ENCODE data around the gene LLGL2.

The LLGL2 gene

GRCh38 chr17:75612906-75613626 is 87.6 kb downstream of the LLGL2 start:
- no peaks in the 10 kb centered on the region for H3K9me3 ChIP-seq (ENCODE audit: control insufficient read depth, low read length)
- no peak overlapping the region for H3K4me3 ChIP-seq (ENCODE audit: insufficient read depth, low read depth, low read length, poor library complexity, severe bottlenecking)
- no peaks in the 10 kb centered on the region for H3K36me3 ChIP-seq (ENCODE audit: control insufficient read depth, insufficient read depth, low read length)
- DNase-seq: no peak
- H3K4me1 ChIP-seq (ENCODE audit: control insufficient read depth, insufficient read depth, low read length, poor library complexity, severe bottlenecking): no peaks in the 10 kb centered on the region
- H3K27ac ChIP-seq (ENCODE audit: insufficient read depth, low read length, poor library complexity, severe bottlenecking): no peak overlapping the region
- no peaks in the 10 kb centered on the region for H3K27me3 ChIP-seq (replicated peaks; ENCODE audit: control insufficient read depth, insufficient read depth, low read length, poor library complexity, severe bottlenecking)

DNA sequence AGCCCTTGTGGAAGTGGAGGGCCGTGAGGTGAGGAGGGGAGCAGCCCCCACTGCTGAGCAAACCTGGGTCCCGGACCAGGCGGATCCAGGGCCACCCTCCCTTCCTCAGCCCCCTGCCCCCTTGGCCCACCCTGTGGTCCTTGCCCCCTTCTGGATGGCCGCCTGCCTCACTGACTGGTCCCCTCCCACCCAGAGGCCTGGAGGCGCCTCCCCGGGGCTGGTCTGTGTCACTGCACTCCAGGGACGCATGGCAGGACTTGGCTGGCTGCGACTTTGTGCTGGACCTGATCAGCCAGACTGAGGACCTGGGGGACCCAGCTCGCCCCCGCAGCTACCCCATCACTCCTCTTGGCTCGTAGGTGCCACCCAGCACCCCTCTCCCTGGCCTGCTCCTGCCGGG is 88.5 kb downstream of the LLGL2 start:
- Histone ChIP-seq H3K9me3 (ENCODE audit: control insufficient read depth, low read length) (no peaks in the 10 kb centered on the region), H3K27ac (ENCODE audit: insufficient read depth, low read length, poor library complexity, severe bottlenecking) (no peak overlapping the region), H3K4me3 (ENCODE audit: insufficient read depth, low read depth, low read length, poor library complexity, severe bottlenecking) (no peak overlapping the region), H3K36me3 (ENCODE audit: control insufficient read depth, insufficient read depth, low read length) (no peaks in the 10 kb centered on the region), H3K27me3 (replicated peaks; ENCODE audit: control insufficient read depth, insufficient read depth, low read length, poor library complexity, severe bottlenecking) (no peaks in the 10 kb centered on the region), H3K4me1 (ENCODE audit: control insufficient read depth, insufficient read depth, low read length, poor library complexity, severe bottlenecking) (no peaks in the 10 kb centered on the region)
- DNase-seq: no peak

DNA sequence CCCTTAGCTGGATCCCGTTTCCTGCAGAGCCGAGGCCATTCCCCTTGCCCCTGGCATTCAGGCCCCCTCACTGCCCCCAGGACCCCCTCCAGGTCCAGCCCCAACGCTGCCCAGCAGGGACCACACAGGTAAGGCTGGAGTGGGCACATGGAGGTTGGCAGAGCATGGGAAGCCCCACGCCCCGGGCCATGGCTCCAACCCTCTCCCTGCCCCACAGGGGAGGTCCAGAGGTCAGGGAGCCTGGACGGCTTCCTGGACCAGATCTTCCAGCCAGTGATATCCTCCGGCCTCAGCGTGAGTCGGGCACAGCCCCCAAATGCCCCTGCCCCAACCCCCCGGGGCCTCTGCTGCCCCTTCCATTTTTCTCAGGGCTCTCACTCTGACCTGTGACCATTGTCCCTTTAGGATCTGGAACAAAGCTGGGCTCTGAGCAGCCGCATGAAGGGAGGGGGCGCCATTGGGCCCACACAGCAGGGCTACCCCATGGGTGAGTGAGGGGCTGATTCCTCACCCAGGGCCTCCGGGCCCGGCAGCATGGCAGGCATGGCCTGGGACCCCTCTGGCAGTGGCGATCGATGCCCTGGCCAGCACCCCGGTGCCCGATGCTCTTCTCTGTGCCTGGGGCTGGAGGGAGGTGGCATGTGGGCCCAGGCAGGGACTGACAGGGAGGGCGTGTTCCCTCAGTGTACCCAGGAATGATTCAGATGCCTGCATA is 89.2 kb downstream of the LLGL2 start:
- H3K27me3 ChIP-seq (replicated peaks; ENCODE audit: control insufficient read depth, insufficient read depth, low read length, poor library complexity, severe bottlenecking): no peaks in the 10 kb centered on the region
- H3K36me3 ChIP-seq (ENCODE audit: control insufficient read depth, insufficient read depth, low read length): no peaks in the 10 kb centered on the region

DNA sequence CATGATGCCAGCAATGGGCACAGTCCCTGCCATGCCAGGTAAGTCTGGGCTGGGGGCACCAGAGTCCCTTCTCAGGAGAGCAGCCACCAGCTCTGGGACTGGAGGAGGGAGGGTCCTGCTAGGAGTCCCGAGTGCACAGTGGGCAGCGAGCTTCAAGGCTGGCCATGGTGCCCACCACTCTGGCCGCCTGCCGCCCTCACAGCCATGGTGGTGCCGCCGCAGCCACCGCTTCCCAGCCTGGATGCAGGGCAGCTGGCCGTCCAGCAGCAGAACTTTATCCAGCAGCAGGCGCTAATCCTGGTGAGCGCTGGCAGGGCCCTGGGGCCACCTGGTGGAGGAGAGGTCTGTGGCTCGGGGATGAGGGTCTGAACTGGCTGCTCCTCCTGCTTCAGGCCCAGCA is 89.8 kb downstream of the LLGL2 start:
- Histone ChIP-seq H3K4me1 (ENCODE audit: control insufficient read depth, insufficient read depth, low read length, poor library complexity, severe bottlenecking) (no peaks in the 10 kb centered on the region), H3K9me3 (ENCODE audit: control insufficient read depth, low read length) (no peaks in the 10 kb centered on the region), H3K4me3 (ENCODE audit: insufficient read depth, low read depth, low read length, poor library complexity, severe bottlenecking) (no peak overlapping the region), H3K27me3 (replicated peaks; ENCODE audit: control insufficient read depth, insufficient read depth, low read length, poor library complexity, severe bottlenecking) (no peaks in the 10 kb centered on the region), H3K27ac (ENCODE audit: insufficient read depth, low read length, poor library complexity, severe bottlenecking) (no peak overlapping the region), H3K36me3 (ENCODE audit: control insufficient read depth, insufficient read depth, low read length) (no peaks in the 10 kb centered on the region)
- DNase-seq: no peak

More for the DNA sequence above, 89.2 kb downstream of the LLGL2 start:
- H3K4me3 ChIP-seq (ENCODE audit: insufficient read depth, low read depth, low read length, poor library complexity, severe bottlenecking): no peak overlapping the region
- H3K4me1 ChIP-seq (ENCODE audit: control insufficient read depth, insufficient read depth, low read length, poor library complexity, severe bottlenecking): no peaks in the 10 kb centered on the region
- DNase-seq: no peak
- H3K27ac ChIP-seq (ENCODE audit: insufficient read depth, low read length, poor library complexity, severe bottlenecking): no peak overlapping the region
- H3K9me3 ChIP-seq (ENCODE audit: control insufficient read depth, low read length): no peaks in the 10 kb centered on the region

- no peaks in the 10 kb centered on the region for H3K36me3 ChIP-seq (ENCODE audit: control insufficient read depth, insufficient read depth, low read length)
- H3K4me1 ChIP-seq (ENCODE audit: control insufficient read depth, insufficient read depth, low read length, poor library complexity, severe bottlenecking): no peaks in the 10 kb centered on the region
- H3K9me3 ChIP-seq (ENCODE audit: control insufficient read depth, low read length): no peaks in the 10 kb centered on the region
- no peaks in the 10 kb centered on the region for H3K27me3 ChIP-seq (replicated peaks; ENCODE audit: control insufficient read depth, insufficient read depth, low read length, poor library complexity, severe bottlenecking)
- H3K27ac ChIP-seq (ENCODE audit: insufficient read depth, low read length, poor library complexity, severe bottlenecking): no peak overlapping the region
- DNase-seq: no peak
- no peak overlapping the region for H3K4me3 ChIP-seq (ENCODE audit: insufficient read depth, low read depth, low read length, poor library complexity, severe bottlenecking)
Observed at GRCh38 chr17:75616521-75617122, 91.1 kb downstream of the LLGL2 start.

GRCh38 chr17:75617218-75617617 is 91.7 kb downstream of the LLGL2 start:
- H3K36me3 ChIP-seq (ENCODE audit: control insufficient read depth, insufficient read depth, low read length): no peaks in the 10 kb centered on the region
- no peaks in the 10 kb centered on the region for H3K4me1 ChIP-seq (ENCODE audit: control insufficient read depth, insufficient read depth, low read length, poor library complexity, severe bottlenecking)
- no peaks in the 10 kb centered on the region for H3K27me3 ChIP-seq (replicated peaks; ENCODE audit: control insufficient read depth, insufficient read depth, low read length, poor library complexity, severe bottlenecking)
- no peak for DNase-seq
- H3K4me3 ChIP-seq (ENCODE audit: insufficient read depth, low read depth, low read length, poor library complexity, severe bottlenecking): no peak overlapping the region
- H3K9me3 ChIP-seq (ENCODE audit: control insufficient read depth, low read length): no peaks in the 10 kb centered on the region
- no peak overlapping the region for H3K27ac ChIP-seq (ENCODE audit: insufficient read depth, low read length, poor library complexity, severe bottlenecking)

DNA sequence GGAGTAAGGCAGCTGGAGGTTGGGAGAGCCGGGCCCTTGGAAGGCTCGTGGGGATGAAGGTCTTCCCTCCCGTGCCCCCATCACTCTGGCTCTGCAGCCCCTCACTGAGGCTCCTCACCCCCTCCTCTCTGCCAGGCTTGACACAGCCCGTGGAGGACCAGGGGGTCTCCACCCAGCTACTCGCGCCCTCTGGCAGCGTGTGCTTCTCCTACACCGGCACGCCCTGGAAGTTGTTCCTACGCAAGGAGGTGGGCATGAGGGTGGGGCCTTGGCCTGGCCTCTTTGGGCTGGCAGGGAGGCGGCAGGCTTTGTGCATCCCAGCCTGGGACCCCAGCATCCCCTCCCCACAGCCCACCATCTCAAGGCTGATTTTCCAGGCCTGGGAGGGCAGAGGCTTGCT is 92.2 kb downstream of the LLGL2 start:
- no peaks in the 10 kb centered on the region for H3K9me3 ChIP-seq (ENCODE audit: control insufficient read depth, low read length)
- H3K36me3 ChIP-seq (ENCODE audit: control insufficient read depth, insufficient read depth, low read length): no peaks in the 10 kb centered on the region
- no peak overlapping the region for H3K4me3 ChIP-seq (ENCODE audit: insufficient read depth, low read depth, low read length, poor library complexity, severe bottlenecking)
- no peak overlapping the region for H3K27ac ChIP-seq (ENCODE audit: insufficient read depth, low read length, poor library complexity, severe bottlenecking)
- no peaks in the 10 kb centered on the region for H3K4me1 ChIP-seq (ENCODE audit: control insufficient read depth, insufficient read depth, low read length, poor library complexity, severe bottlenecking)
- H3K27me3 ChIP-seq (replicated peaks; ENCODE audit: control insufficient read depth, insufficient read depth, low read length, poor library complexity, severe bottlenecking): no peaks in the 10 kb centered on the region
- DNase-seq: no peak

DNA sequence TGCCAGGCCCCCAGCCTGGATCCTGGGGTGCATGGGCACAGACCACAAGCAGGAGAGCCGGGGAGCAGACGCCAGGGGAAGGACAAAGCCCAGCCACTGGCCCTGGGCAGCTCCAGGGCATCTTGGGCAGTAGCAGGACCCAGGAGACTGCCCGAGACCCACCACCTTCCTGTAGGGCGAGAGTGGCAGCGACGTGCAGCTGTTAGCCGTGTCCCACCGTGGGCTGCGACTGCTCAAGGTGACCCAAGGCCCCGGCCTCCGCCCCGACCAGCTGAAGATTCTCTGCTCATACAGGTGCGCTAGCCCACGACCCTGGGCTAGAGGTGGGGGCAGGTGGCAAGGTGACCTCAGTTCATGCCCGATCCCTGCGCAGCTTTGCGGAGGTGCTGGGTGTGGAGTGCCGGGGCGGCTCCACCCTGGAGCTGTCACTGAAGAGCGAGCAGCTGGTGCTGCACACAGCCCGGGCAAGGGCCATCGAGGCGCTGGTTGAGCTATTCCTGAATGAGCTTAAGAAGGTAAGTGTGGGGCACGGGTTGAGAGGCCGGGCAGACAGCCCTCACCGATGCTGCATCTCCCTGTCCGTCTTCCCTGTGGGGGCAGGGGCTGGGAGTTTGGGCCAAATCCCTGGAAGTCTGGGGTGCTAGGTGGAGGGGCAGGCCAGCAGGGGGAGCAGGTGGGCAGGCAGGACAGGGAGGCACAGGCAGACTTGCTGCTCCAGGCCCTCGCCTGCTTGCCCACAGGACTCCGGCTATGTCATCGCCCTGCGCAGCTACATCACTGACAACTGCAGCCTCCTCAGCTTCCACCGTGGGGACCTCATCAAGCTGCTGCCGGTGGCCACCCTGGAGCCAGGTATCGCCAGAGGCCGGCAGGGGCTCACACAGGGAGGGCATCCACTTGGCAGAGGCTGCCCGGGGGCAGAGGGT is 94.3 kb downstream of the LLGL2 start:
- no peak for DNase-seq
- Histone ChIP-seq H3K27ac (ENCODE audit: insufficient read depth, low read length, poor library complexity, severe bottlenecking) (no peak overlapping the region), H3K9me3 (ENCODE audit: control insufficient read depth, low read length) (no peaks in the 10 kb centered on the region), H3K4me1 (ENCODE audit: control insufficient read depth, insufficient read depth, low read length, poor library complexity, severe bottlenecking) (no peaks in the 10 kb centered on the region), H3K27me3 (replicated peaks; ENCODE audit: control insufficient read depth, insufficient read depth, low read length, poor library complexity, severe bottlenecking) (no peaks in the 10 kb centered on the region), H3K4me3 (ENCODE audit: insufficient read depth, low read depth, low read length, poor library complexity, severe bottlenecking) (no peak overlapping the region), H3K36me3 (ENCODE audit: control insufficient read depth, insufficient read depth, low read length) (no peaks in the 10 kb centered on the region)

DNA sequence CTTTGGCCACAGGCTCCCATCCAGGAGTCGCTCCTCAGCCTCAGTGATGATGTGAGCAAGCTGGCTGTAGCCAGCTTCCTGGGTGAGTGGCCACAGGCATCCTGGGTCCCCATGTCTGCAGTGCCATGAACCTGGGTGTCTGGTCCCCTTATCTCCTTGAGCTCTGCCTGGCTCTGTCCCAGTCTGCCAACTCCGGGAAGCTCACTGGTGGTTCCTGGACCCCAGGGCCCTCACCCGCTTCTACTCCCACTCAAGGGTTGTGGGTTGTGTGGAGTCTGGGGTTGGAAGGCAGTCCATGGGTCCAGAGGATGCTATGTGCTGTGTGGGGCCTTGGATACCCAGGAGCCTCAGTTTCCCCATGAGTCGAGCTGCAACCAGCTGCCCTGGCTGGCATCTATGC is 96.0 kb downstream of the LLGL2 start:
- Histone ChIP-seq H3K4me1 (ENCODE audit: control insufficient read depth, insufficient read depth, low read length, poor library complexity, severe bottlenecking) (no peaks in the 10 kb centered on the region), H3K9me3 (ENCODE audit: control insufficient read depth, low read length) (no peaks in the 10 kb centered on the region)

More for the DNA sequence above, 96.0 kb downstream of the LLGL2 start:
- no peaks in the 10 kb centered on the region for H3K36me3 ChIP-seq (ENCODE audit: control insufficient read depth, insufficient read depth, low read length)
- H3K27ac ChIP-seq (ENCODE audit: insufficient read depth, low read length, poor library complexity, severe bottlenecking): no peak overlapping the region
- no peak overlapping the region for H3K4me3 ChIP-seq (ENCODE audit: insufficient read depth, low read depth, low read length, poor library complexity, severe bottlenecking)
- DNase-seq: no peak
- no peaks in the 10 kb centered on the region for H3K27me3 ChIP-seq (replicated peaks; ENCODE audit: control insufficient read depth, insufficient read depth, low read length, poor library complexity, severe bottlenecking)

Measured in effector memory CD4-positive, alpha-beta T cell (primary cell).